GM23248 (cell line): ENCODE data around the gene L3MBTL4. TPM values are rescaled to one million over a fixed set of nuclear protein-coding genes. Genes with fewer than 3 reads are reported as not detected.
A peak's percentile ranks its signal among the peaks of the same experiment; 100 is the strongest.
"Not testable (repeated sequence)": the region's sequence is repeated elsewhere in the genome, so short reads cannot be mapped to it uniquely, and the experiment has no call there.

ENCODE experiments used
- DNase-seq: peaks from one replicate; pipeline ENCODE4 v3.0.0-alpha.2; 2015
- H2AFZ ChIP-seq: fragments of 200-600 bp; sonication (generic); 2 replicates; pipeline ENCODE4 v1.6.1; 2016; ENCODE audit warnings: antibody characterized with exemption
- H3F3A ChIP-seq: fragments of 200-600 bp; sonication (generic); 2 replicates; pipeline ENCODE4 v1.6.1; 2016; ENCODE audit warnings: mild to moderate bottlenecking, antibody characterized with exemption, mixed run types; ENCODE audit not compliant: insufficient read depth
- H3K27ac ChIP-seq: fragments of 200-600 bp; sonication (generic); 2 replicates; pipeline ENCODE4 v1.5.1; 2016; ENCODE audit warnings: mild to moderate bottlenecking
- H3K27me3 ChIP-seq: fragments of 200-600 bp; sonication (generic); replicated peaks from 2 replicates; pipeline ENCODE4 v1.6.1; 2016; ENCODE audit warnings: mild to moderate bottlenecking; ENCODE audit not compliant: insufficient read depth
- H3K36me3 ChIP-seq: fragments of 200-600 bp; sonication (generic); 2 replicates; pipeline ENCODE4 v1.6.1; 2016; ENCODE audit warnings: low read depth, mild to moderate bottlenecking
- H3K4me1 ChIP-seq: fragments of 200-600 bp; sonication (generic); 2 replicates; pipeline ENCODE4 v1.6.1; 2016; ENCODE audit warnings: mild to moderate bottlenecking; ENCODE audit not compliant: insufficient read depth
- H3K4me2 ChIP-seq: fragments of 200-600 bp; sonication (generic); one replicate; pipeline ENCODE4 v1.6.1; 2016; ENCODE audit warnings: mild to moderate bottlenecking; ENCODE audit not compliant: unreplicated experiment
- H3K4me3 ChIP-seq: fragments of 200-600 bp; sonication (generic); 2 replicates; pipeline ENCODE4 v1.5.1; 2016; ENCODE audit warnings: mild to moderate bottlenecking
- H3K79me2 ChIP-seq: fragments of 200-600 bp; sonication (generic); 2 replicates; pipeline ENCODE4 v1.6.1; 2016; ENCODE audit warnings: mild to moderate bottlenecking; ENCODE audit not compliant: insufficient read depth
- H3K9ac ChIP-seq: fragments of 200-600 bp; sonication (generic); 2 replicates; pipeline ENCODE4 v1.6.1; 2016; ENCODE audit warnings: mild to moderate bottlenecking
- H3K9me2 ChIP-seq: fragments of 200-600 bp; sonication (generic); 2 replicates; pipeline ENCODE4 v1.6.1; 2016; ENCODE audit warnings: mixed run types, mild to moderate bottlenecking, moderate library complexity; ENCODE audit not compliant: insufficient read depth
- H3K9me3 ChIP-seq: fragments of 200-600 bp; sonication (generic); one replicate; pipeline ENCODE4 v1.6.1; 2017; ENCODE audit warnings: low read depth
- H4K20me1 ChIP-seq: fragments of 200-600 bp; sonication (generic); 2 replicates; pipeline ENCODE4 v1.6.0; 2016; ENCODE audit not compliant: insufficient read depth
- EZH2 ChIP-seq: fragments of 200-600 bp; sonication (generic); IDR thresholded peaks from 2 replicates; pipeline ENCODE4 v1.6.1; 2018; ENCODE audit warnings: antibody characterized with exemption, mild to moderate bottlenecking; ENCODE audit not compliant: insufficient read depth, poor library complexity, severe bottlenecking
- EZH2phosphoT487 ChIP-seq: fragments of 200-600 bp; sonication (generic); IDR thresholded peaks from 2 replicates; pipeline ENCODE4 v1.6.1; 2018; ENCODE audit warnings: antibody characterized with exemption, moderate library complexity, mild to moderate bottlenecking, low read depth; ENCODE audit not compliant: insufficient read depth
- WGBS, 2 experiments: methylation state at CpG; one replicate each; pipeline ENCODE4 v1.1.6; 2015 to 2017; ENCODE audit warnings: low lambda C conversion rate in 2 of 2, low coverage in 1 of 2; ENCODE audit errors: missing lambda C conversion rate in 2 of 2; 5-methylcytosine and 5-hydroxymethylcytosine counted together
- in situ Hi-C: fragments of 300-500 bp; cut with MboI; formaldehyde crosslinking; loops from 2 replicates; pipeline ENCODE4 v1.15.0; 2020
- polyA plus RNA-seq: library from polyadenylated mRNA; unstranded; fragments of >200 nt; fragmentation: Nextera tagmentation; extraction: Ambion mirVana; gene quantifications from 2 replicates; pipeline ENCODE4 v1.2.1, GENCODE V29; 2016
- total RNA-seq: library from RNA; depleted of rRNA; stranded (reverse); fragments of >200 nt; shearing (Covaris generic); gene quantifications from 2 replicates; pipeline ENCODE4 v1.2.3, GENCODE V29; 2014

Gene L3MBTL4
- total and polyA plus RNA-seq, 2 experiments from 2014 or later: not detected

DNA sequence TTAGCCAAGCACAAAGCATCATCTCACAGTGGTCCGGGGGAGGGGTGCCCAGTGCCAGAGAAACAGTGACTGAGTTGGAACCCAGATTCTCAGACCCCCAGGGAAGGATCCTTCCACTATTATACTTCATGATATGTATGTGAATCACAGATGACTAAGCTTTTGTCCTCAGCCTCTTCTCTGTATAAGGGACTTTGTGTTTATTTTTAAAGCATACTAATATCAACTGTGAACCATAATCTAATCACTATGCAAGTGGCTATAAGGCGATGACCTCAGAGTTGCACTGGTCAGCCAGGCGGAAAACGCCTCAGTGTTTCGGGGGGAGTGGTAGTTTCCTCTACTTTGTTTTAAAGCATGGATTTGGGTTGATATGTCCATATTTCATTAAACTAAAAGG, 359.0 kb downstream of the L3MBTL4 start:
- Histone ChIP-seq H3K79me2 (no peaks in the 10 kb centered on the region), H3K4me1 (peaks cover 48% of the 10 kb centered on the region), H3K4me2 (peak overlapping the region; percentile 71), H3K27ac (peak overlapping the region; percentile 71), H3K4me3 (peak overlapping the region; percentile 52), H3F3A (peaks cover 34% of the 10 kb centered on the region), H2AFZ (peak overlapping the region; percentile 43), H4K20me1 (no peaks in the 10 kb centered on the region), H3K36me3 (no peaks in the 10 kb centered on the region), H3K27me3 (no peaks in the 10 kb centered on the region), H3K9ac (peak overlapping the region; percentile 54), H3K9me3 (no peaks in the 10 kb centered on the region), H3K9me2 (no peaks in the 10 kb centered on the region)
- 0 to 1% methylated on average over 5 of the region's 5 CpGs for WGBS, 2 experiments
- DNase-seq: peak; percentile 82
- in situ Hi-C loops: no loop called here
- TF ChIP-seq EZH2 (no peak), EZH2phosphoT487 (no peak)

DNA sequence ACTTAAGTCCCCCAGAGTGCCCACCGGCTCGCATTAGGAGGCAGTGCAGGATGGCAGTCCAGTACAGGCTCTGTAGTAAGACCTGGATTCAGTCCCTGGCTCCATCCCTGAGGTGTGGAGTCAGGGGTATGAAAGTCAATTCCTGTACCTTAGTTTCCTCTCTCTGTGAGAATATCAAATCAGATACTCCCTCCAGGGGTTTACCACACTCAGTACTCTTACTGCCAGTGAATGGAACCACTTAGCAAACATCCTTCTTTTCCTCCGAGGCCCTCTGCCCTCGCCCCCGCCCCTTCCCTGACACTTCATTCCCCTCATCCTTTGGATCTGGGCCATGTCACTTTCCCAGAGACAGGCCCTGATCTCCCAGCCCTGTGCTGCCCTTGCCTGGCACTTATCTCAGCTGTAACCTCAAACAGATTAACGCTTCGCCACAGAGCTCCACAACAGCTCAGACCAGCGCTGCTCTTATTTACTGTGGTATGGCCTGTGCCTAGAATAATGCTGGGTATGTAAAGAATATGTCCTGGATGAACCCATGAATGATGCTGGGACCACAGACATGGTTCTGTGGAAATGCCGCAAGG, 360.4 kb downstream of the L3MBTL4 start:
- no peak overlapping the region for H3K9ac ChIP-seq
- H4K20me1 ChIP-seq: no peaks in the 10 kb centered on the region
- no peak overlapping the region for H2AFZ ChIP-seq
- no peak overlapping the region for H3K27ac ChIP-seq
- TF ChIP-seq EZH2 (no peak), EZH2phosphoT487 (no peak)
- 94 to 97% methylated on average over 9 of the region's 9 CpGs for WGBS, 2 experiments
- H3F3A ChIP-seq: peaks cover 34% of the 10 kb centered on the region
- H3K9me2 ChIP-seq: no peaks in the 10 kb centered on the region
- no peaks in the 10 kb centered on the region for H3K79me2 ChIP-seq
- no peak for DNase-seq
- H3K4me3 ChIP-seq: no peak overlapping the region
- H3K4me2 ChIP-seq: no peak overlapping the region
- in situ Hi-C loops: no loop called here
- no peaks in the 10 kb centered on the region for H3K9me3 ChIP-seq
- no peaks in the 10 kb centered on the region for H3K36me3 ChIP-seq
- H3K27me3 ChIP-seq: no peaks in the 10 kb centered on the region
- peaks cover 44% of the 10 kb centered on the region for H3K4me1 ChIP-seq

GRCh38 chr18:6052449-6052913, 362.2 kb downstream of the L3MBTL4 start:
- Histone ChIP-seq H3K27ac (no peak overlapping the region), H4K20me1 (no peaks in the 10 kb centered on the region), H3K9ac (no peak overlapping the region), H3K9me3 (no peaks in the 10 kb centered on the region), H3F3A (peaks cover 24% of the 10 kb centered on the region), H3K27me3 (no peaks in the 10 kb centered on the region), H3K36me3 (no peaks in the 10 kb centered on the region), H3K4me3 (no peak overlapping the region), H3K4me1 (peaks cover 25% of the 10 kb centered on the region), H3K79me2 (no peaks in the 10 kb centered on the region), H3K9me2 (no peaks in the 10 kb centered on the region), H3K4me2 (no peak overlapping the region), H2AFZ (no peak overlapping the region)
- no peak for DNase-seq
- no peak for TF ChIP-seq EZH2phosphoT487
- TF ChIP-seq EZH2: no peak
- in situ Hi-C loops: no loop called here
- WGBS, 2 experiments: 95 to 98% methylated on average over 5 of the region's 5 CpGs

GRCh38 chr18:6047596-6047995, 367.1 kb downstream of the L3MBTL4 start:
- WGBS, 2 experiments: 45 to 50% methylated on average over 2 of the region's 2 CpGs
- H2AFZ ChIP-seq, H3K79me2 ChIP-seq, H3K9ac ChIP-seq, H3K9me3 ChIP-seq, in situ Hi-C loops, H3K27ac ChIP-seq, H3K4me3 ChIP-seq, H3K36me3 ChIP-seq, H3K4me2 ChIP-seq, H4K20me1 ChIP-seq, H3K4me1 ChIP-seq, H3F3A ChIP-seq, H3K9me2 ChIP-seq, H3K27me3 ChIP-seq, DNase-seq: not testable (repeated sequence)

DNA sequence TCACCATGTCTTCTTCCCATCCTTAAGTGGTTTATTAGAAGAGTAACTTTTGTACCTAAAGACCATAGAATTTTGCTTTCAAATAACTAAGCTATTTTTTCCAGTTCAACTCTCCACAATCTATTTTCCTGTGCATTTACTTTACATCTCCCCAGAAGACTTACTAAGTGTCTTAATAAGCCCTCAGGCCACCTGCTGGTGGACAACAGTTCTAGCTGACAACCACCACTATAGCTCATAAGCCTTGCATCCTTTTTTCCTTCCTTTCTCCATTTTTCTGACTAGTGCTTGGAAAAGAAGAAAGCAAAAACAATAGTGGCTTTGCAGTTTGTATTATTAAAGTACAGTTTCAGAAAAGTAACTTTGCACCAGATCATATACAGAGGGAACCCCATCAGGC, 369.9 kb downstream of the L3MBTL4 start:
- Histone ChIP-seq H3K9me2 (no peaks in the 10 kb centered on the region), H3K9me3 (no peaks in the 10 kb centered on the region), H3K4me1 (no peaks in the 10 kb centered on the region), H3K79me2 (no peaks in the 10 kb centered on the region), H2AFZ (no peak overlapping the region), H3K36me3 (no peaks in the 10 kb centered on the region), H3F3A (no peaks in the 10 kb centered on the region), H3K9ac (no peak overlapping the region), H4K20me1 (no peaks in the 10 kb centered on the region), H3K27ac (no peak overlapping the region), H3K27me3 (no peaks in the 10 kb centered on the region; the same call in 1 of the 2 replicates), H3K4me3 (no peak overlapping the region), H3K4me2 (no peak overlapping the region)
- in situ Hi-C loops: no loop called here
- no peak for DNase-seq
- TF ChIP-seq EZH2phosphoT487 (no peak), EZH2 (no peak)
